ENCODE results near the gene SPTSSA.
"Not testable (repeated sequence)": the region's sequence is repeated elsewhere in the genome, so short reads cannot be mapped to it uniquely, and the experiment has no call there.

The SPTSSA gene, protein sequence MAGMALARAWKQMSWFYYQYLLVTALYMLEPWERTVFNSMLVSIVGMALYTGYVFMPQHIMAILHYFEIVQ

DNA sequence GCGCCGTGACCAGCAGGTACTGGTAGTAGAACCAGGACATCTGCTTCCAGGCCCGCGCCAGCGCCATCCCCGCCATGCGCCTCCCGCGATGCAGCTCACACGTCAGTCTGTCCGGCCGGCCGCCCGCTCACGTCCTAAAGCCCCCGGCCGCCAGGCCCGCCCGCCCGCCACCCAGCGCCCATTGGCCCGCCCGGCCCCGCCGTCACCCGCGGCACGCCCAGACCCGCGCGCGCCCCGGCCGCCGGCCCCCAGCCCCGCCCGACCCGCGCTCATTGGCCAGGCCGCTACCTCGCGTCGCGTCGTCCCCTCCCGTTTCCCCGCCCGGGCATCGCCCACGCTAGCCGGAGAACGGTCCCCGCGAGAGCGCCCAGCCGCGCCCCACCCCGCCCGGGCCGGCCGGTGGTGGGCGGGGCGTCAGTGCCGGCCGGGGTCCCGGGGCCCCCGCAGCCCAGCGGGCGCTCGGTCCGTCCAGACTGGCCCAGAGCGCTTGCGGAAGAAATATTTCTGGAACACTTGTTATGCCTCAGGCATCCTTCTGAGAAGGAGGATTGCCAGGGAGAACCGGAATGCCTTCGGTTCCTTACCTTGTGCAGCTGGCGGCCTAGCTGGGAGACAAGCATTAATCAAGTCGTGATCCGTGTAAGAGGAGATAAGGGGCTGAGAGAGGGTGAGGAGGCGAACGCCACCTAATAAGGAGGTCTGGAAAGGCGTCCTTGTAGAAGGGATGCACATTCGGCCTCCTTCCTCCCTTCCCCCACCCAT is at the start of gene SPTSSA:
Gene SPTSSA (minus strand): TSS at position 109 of the 762 bp plus-strand sequence. CDS start 33 bp downstream, at position 76.
- DNase-seq (ENCODE audit: low read depth), result peak; percentile 72

DNA sequence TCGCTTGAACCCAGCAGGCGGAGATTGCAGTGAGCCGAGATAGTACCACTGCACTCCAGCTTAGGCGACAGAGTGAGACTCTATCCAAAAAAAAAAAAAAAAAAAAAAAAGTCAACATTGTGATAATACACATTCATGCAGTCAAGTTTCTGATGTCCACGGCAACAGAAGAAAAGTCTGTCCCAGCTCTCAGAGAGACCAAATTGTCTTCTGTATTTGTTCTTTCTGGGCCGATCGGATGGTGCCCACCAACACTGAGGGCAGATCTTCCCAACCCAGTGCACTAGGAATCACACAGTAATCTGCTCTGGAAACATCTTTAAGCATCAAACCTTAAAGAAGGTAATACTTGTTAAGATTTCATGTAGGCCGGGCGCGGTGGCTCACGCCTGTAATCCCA is 45.8 kb upstream of the SPTSSA start:
- no peak for DNase-seq (ENCODE audit: low read depth)

DNA sequence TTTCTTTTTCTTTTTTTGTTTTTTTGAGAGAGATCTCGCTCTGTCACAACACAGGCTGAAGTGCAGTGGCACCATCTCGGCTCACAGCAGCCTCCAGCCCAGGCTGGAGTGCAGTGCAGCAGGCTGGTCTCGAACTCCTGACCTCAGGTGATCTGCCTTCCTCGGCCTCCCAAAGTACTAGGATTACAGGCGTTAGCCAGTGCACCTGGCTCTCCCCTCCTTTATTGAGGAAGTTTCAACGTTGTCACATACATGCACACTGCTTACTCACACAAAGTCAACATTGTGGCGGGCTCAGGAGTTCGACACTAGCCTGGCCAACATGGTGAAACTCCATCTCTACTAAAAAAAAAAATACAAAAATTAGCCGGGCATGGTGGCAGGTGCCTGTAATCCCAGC is 45.4 kb upstream of the SPTSSA start:
- no peak for DNase-seq (ENCODE audit: low read depth)

DNA sequence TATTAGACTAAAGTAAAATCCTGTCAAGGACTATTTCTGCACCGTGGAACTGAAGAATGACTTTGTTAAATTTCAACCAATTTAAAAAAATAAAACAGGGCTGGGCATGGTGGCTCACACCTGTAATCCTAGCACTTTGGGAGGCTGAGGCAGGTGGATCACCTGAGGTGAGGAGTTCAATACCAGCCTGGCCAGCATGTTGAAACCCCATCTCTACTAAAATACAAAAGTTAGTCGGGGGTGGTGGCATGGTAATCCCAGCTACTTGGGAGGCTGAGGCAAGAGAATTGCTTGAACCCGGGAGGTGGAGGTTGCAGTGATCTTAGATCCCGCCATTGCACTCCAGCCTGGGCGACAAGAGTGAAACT is 43.1 kb upstream of the SPTSSA start:
- DNase-seq (ENCODE audit: low read depth), result not testable (repeated sequence)

DNA sequence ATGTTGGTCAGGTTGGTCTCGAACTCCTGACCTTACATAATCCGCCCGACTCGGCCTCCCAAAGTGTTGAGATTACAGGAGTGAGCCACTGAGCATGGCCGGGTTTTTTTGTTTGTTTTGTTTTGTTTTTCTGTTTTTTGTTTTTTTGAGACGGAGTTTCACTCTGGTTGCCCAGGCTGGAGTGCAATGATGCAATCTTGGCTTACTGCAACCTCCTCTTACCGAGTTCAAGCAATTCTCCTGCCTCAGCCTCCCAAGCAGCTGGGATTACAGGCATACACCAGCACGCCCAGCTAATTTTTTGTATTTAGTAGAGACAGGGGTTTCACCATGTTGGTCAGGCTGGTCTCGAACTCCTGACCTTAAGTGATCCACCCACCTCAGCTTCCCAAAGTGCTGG is 42.0 kb upstream of the SPTSSA start:
- not testable (repeated sequence) for DNase-seq (ENCODE audit: low read depth)

DNA sequence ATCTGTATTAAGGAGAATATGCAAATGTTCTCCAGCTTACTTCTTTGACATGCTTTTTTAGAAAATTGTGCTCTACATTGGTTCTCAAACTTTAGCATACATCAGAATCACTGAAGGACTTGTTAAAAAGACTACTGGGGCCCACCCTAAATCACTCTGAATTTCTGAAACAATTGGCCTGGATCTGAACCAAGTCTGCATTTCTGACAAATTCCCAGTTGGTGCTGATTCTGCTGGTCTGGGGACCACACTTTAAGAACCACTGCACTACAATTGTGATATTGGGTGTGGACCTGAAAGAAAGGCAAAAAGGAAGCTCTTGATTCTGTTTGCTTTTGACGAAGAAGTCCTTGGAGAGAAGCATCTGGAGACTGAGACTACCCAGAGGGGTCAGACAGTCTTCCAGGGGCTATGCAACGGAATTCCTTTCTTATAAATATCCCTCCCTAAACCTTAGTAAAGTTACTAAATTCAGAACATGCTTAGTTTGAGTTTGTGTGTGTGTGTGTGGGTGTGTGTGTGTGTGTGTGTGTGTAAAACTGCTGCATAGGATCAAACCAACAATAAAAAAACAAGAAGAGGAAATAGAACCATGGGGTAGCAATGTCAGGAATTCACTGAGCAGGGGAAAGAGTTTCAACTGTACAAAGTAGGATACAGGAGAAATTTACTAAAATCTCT is 40.6 kb upstream of the SPTSSA start:
- no peak for DNase-seq (ENCODE audit: low read depth)

DNA sequence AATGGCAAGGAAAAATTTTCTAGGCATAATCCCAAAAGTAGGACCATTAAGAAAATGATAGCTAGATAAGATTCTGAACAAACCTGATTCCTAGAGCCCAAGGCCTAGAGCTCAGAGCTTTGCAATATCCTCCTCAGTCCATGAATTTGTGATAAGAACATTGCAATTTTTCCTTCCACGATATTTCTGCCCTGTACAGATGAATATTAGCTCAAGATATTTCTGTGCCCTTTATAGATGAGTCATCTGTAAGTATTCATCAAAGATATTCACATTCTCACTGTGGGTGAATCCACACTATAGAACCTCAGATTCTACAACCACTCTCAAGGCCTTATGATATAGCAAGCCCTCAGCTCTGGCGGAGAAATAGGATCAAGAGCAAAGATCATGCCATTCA is 40.0 kb upstream of the SPTSSA start:
- no peak for DNase-seq (ENCODE audit: low read depth)

DNA sequence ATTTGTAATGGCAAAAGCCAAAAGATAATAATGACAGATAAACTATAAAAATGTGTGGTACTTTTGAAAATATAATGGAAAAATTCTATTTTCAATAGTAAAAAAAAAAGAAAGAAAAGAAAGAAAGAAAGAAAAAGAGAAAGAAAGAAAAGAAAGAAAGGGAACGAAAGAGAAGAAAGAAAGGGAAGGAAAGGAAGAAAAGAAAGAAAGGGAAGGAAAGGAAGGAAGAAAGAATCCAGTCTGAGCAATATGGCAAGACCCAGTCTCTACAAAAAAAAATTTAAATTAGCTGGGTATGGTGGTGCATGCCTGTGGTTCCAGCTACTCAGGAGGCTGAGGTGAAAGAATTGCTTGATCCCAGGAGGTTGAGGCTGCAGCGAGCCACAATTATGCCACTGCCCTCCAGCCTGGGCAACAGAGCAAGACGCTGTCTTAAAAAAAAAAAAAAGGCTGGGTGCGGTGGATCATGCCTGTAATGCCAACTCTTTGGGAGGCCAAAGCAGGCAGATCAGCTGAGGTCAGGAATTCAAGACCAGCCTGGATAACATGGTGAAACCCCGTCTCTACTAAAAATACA is 39.1 kb upstream of the SPTSSA start:
- DNase-seq (ENCODE audit: low read depth), result no peak

DNA sequence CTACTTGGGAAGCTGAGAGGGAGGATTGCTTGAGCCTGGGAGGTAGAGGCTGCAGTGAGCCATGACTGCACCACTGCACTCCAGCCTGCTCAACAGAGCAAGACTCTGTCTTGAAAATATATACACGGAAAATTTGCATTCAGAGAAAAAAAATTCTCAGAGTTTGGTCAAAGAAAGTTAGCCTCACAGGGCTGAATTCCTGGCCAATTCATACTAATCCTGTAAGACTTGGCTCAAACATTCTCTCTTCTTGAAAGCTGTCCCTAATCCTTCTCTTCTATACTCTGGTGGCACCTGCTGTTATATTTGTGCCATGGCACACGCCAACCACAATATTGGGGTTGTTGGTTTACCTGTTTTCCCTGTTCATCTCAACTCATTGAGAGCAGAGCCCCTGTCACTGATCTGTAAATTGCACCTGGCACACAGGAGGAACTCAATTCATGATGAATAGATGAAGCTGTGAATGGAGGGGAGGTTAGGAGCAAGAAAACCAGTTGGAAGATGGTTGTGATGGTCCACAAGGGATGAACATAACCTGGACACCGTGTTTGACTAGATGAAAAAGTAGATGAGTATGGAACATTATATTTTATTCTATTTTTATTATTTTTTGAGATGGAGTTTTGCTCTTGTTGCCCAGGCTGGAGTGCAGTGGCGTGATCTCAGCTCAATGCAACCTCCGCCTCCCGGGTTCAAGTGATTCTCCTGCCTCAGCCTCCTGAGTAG is 36.8 kb upstream of the SPTSSA start:
- DNase-seq (ENCODE audit: low read depth), result no peak

DNA sequence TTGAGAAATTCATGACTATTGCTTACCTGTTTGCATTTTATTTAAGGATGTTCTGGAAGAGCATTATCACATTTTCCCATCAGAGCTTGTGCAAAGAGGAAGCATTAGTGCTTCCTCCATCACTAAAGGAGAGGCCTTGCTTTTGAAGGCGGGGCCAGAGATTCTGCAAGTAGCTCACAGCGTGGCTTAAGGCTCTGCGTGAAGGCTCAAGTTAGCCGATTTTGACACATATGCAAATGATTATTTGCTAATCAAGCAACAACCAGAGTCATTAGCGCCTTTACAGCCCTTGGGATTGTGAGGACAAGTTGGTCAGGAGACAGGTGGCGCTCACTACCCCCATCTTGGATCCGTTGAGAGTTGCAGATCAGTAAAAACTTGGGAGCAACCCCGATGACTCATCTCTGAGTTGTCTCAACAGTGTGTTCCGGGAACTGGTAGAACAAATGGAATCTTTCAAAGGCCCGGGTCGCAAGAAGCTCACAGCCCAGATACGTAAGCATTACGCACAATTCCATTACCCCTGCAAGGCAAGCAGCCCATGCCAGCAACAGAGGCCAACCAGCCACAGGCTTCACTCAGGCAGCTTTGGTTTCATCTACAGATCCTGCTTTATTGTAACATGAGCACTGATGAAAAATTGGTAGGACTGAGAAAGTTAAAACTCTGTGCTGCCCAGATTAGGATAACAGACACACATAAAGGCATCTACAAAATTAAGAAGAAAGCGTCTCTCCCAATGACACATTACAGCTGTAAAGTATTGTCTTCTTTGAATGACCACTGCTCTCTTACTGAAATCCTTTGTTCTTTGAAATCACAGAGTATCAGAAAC is 34.9 kb upstream of the SPTSSA start:
- no peak for DNase-seq (ENCODE audit: low read depth)

DNA sequence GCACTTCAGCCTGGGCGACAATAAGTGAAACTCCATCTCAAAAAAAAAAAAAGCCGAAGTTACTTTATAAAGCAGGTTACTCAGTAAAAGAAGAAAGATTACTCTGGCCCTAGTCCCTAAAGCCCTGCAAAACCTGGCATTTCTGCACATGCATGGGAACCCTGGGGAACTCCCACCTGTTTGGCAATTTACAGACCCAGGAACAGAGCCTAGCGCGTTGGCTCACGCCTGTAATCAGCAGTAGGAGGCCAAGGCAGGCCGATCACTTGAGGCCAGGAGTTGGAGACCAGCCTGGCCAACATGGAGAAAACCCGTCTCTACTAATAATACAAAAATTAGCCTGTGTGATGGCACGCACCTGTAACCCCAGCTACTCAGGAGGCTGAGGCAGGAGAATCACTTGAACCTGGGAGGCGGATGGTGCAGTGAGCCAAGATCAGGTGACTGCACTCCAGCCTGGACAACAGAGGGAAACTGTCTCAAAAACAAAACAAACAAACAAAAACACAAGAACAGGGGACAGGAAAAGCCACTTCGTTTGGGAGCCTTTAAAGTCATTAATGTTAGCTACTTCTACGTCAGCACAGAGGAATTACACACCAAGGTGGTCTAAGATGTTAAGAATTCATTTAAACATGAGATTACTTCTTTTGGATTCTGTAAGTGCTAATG is 34.1 kb upstream of the SPTSSA start:
- DNase-seq (ENCODE audit: low read depth), result no peak

DNA sequence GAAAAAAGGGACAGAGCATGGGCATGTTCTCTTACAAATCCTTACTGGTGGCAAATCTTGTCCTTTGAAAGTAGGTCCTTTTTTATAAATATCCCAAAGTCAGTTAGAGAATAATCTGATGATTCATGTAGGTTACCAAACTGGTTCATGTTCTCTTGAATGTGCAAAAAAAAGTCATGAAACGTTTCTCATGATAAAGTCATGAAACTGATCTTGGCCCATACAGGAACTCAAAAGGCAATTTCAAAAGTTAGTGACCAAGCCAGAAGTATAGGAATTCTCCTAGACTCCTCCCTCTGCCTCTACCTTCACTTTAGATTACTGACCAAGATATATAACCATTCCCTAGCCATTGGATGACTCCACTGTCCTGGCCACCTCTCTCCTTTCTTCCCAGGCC is 27.3 kb upstream of the SPTSSA start:
- no peak for DNase-seq (ENCODE audit: low read depth)

DNA sequence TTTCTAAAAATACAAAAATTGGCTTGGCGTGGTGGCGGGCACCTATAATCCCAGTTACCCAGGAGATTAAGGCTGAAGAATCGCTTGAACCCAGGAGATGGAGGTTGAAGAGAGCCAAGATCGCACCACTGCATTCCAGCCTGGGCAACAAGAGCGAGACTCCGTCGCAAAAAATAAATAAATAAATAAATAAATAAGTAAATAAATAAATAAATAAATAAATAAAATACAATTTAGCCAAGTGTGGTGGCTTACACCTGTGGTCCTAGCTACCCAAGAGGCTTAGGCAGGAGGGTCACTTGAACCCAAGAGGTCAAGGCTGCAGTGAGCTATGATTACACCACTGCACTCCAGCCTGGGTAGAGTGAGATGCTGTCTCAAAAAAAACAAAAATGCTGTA is 26.5 kb upstream of the SPTSSA start:
- DNase-seq (ENCODE audit: low read depth), result no peak

DNA sequence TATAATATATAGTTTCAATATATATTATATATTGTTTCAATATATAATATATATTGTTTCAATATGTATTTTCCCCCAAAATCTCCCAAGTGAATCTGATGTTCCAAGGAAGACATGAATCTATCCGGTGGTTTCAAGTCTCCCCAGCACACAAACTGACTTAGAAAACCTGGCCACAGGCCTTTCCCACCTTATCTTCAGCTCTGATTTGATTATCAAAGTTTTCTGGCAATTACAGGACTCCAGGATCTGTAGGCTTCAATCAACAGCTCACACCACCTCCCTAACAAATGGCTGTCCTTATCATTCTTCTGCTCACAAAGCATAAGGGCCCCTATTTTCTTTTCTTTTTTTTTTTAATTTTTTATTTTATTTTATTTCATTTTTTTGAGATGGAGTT is 22.7 kb upstream of the SPTSSA start:
- no peak for DNase-seq (ENCODE audit: low read depth)

DNA sequence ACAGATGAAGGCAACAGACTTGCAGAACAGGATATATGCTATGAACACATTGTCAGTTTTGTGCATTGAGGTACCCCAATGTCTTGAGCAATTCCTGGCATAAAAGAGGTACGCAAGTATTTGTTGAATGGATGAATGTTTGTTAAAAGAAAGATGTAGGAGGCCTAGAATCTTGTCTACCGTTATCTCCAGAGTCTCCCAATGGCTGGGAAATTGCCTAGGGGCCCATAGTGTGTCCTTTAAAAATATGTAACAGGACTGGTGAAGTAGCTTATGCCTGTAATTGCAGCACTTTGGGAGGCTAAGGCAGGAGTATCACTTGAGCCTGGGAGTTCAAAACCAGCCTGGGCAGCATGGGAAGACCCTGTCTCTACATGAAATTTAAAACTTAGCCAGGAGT is 20.4 kb upstream of the SPTSSA start:
- no peak for DNase-seq (ENCODE audit: low read depth)

DNA sequence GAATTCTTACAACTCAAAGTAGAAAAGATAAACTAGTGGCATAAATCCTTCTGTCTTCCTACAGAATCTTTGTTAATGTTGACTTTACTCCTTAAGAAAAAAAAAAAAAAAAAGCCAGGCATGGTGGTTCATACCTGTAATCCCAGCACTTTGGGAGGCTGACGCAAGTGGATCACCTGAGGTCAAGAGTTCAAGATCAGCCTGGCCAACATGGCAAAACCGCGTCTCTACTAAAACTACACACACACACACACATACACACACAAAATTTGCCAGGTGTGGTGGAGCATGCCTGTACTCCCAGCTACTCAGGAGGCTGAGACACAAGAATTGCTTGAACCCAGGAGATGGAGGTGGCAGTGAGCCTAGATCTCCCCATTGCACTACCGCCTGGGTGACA is 17.7 kb upstream of the SPTSSA start:
- no peak for DNase-seq (ENCODE audit: low read depth)

DNA sequence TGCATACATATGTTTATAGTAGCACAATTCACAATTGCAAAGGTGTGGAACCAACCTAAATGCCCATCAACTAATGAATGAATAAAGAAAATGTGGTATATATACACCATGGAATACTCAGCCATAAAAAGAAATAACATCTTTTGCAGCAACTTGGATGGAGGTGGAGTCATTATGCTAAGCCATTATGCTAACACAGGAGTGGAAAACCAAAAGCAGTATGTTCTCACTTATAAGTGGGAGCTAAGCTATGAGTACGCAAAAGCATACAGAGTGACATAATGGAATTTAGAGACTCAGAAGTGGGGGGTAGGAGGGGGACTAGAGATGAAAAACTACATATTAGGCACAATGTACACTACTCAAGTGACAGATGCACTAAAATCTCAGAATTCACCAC is 16.2 kb upstream of the SPTSSA start:
- DNase-seq (ENCODE audit: low read depth), result no peak

DNA sequence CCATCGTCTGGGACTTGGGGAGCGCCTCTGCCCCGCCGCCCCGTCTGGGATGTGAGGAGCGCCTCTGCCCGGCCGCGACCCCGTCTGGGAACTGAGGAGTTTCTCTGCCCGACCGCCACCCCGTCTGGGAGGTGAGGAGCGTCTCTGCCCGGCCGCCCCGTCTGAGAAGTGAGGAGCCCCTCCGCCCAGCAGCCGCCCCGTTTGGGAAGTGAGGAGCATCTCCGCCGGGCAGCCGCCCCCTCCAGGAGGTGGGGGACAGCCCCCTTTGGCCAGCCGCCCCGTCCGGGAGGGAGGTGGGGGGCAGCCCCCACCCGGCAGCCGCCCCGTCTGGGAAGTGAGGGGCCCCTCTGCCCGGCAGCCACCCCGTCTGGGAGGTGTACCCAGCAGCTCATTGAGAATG is 14.0 kb upstream of the SPTSSA start:
- DNase-seq (ENCODE audit: low read depth), result not testable (repeated sequence)

DNA sequence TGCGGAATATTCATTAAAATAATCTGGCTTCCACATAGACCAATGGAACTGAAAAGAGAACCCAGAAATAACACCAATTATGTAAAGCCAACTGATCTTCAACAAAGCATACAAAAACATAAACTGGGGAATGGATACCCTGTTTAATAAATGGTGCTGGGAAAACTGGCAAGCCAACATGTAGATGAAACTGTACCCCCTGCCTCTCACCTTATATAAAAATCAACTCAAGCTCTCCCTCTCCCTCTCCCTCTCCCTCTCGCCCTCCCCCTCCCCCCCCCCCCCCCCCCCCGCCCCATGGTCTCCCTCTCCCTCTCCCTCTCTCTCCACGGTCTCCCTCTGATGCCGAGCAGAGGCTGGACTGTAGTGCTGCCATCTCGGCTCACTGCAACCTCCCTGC is 13.1 kb upstream of the SPTSSA start:
- DNase-seq (ENCODE audit: low read depth), result no peak

DNA sequence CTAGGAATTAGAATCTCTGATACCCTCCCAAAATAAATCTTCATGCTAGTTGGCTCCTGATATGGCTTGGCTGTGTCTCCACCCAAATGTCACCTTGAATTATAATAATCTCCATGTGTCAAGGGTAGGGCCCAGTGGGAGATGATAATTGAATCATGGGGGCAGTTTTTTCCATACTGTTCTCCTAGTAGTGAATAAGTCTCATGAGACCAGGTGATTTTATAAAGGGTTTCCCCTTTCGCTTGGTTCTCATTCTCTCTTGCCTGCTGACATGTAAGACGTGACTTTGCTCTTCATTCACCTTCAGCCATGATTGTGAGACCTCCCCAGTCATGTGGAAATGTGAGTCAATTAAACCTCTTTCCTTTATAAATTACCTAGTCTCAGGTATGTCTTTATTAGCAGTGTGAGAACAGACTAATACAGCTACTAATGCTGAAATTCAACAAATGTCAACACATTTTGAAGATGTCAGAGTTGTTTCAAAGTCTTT is 12.2 kb upstream of the SPTSSA start:
- no peak for DNase-seq (ENCODE audit: low read depth)

DNA sequence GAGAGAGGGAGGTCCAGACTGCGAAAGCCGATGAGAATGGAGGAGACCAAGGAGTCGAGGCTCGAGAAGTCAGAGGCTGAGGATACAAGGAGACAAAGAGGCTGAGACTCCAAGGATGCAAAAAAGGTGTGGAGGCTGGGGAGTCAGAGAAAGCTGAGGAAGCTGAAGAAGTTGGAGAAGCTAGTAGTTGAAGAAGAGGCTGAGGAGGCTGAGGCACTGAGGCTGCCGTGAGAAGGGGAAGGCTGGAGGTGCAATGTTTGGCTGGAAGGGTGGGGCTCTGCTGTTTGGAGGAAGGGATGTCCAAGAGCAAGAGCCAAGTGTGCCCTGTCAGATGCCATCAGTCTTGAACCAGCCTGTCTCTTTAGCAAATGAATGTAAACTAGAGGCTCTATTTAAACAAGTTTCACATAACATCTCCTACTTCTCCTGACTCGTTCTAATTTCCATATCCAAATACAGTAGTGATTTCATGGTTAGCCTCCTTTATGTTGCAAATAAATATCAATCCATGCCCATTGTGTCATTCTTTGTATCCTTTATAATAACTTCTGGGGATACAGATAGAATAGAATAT is 10.8 kb upstream of the SPTSSA start:
- DNase-seq (ENCODE audit: low read depth), result no peak

Data from stimulated activated CD8-positive, alpha-beta memory T cell treated with anti-CD3 and anti-CD28 coated beads, Interleukin-15, amount 100 ng/mL, for 1 hour (primary cell).